SU-DHL-6 (cell line): Measurements from ENCODE around the gene GHRH.

ENCODE experiments used
- H2AFZ ChIP-seq: fragments of 200-600 bp; sonication (generic); 2 replicates; pipeline ENCODE4 v1.6.1; 2014; ENCODE audit warnings: low read depth, mild to moderate bottlenecking, moderate library complexity, mixed read lengths, antibody characterized with exemption, low read length; ENCODE audit not compliant: severe bottlenecking
- H3F3A ChIP-seq: fragments of 200-600 bp; shearing (Covaris generic); 2 replicates; pipeline ENCODE4 v1.6.0; 2016; ENCODE audit warnings: antibody characterized with exemption, mild to moderate bottlenecking; ENCODE audit not compliant: insufficient read depth
- H3K27ac ChIP-seq: fragments of 200-600 bp; sonication (generic); 2 replicates; pipeline ENCODE4 v1.5.1; 2016; ENCODE audit warnings: low read depth, mild to moderate bottlenecking, low read length, moderate library complexity, mixed read lengths
- H3K27me3 ChIP-seq: fragments of 200-600 bp; sonication (generic), shearing (Covaris generic); 2 replicates; pipeline ENCODE4 v1.6.0; 2014; ENCODE audit warnings: mild to moderate bottlenecking, low read length
- H3K36me3 ChIP-seq: fragments of 200-600 bp; sonication (generic); 2 replicates; pipeline ENCODE4 v1.6.1; 2014; ENCODE audit warnings: mild to moderate bottlenecking, low read length, mixed read lengths
- H3K4me2 ChIP-seq: fragments of 300-600, 200-600 bp; shearing (Covaris generic), sonication (generic); 2 replicates; pipeline ENCODE4 v1.6.0; 2014; ENCODE audit warnings: low read length, low read depth, mild to moderate bottlenecking; ENCODE audit not compliant: poor library complexity, severe bottlenecking
- H3K4me3 ChIP-seq: fragments of 200-600 bp; sonication (generic); 2 replicates; pipeline ENCODE4 v1.5.1; 2014; ENCODE audit warnings: antibody characterized with exemption, low read length, mild to moderate bottlenecking, mixed read lengths; ENCODE audit not compliant: insufficient read depth, poor library complexity, severe bottlenecking
- H3K79me2 ChIP-seq: fragments of 200-600 bp; sonication (generic); 2 replicates; pipeline ENCODE4 v1.6.1; 2014; ENCODE audit warnings: mild to moderate bottlenecking, low read length, moderate library complexity; ENCODE audit not compliant: insufficient read depth
- H3K9ac ChIP-seq: fragments of 200-600 bp; sonication (generic); 2 replicates; pipeline ENCODE4 v1.7.0; 2014; ENCODE audit warnings: mild to moderate bottlenecking, low read length
- H3K9me2 ChIP-seq: fragments of 200-600 bp; sonication (generic); replicated peaks from 2 replicates; pipeline ENCODE4 v1.6.1; 2014; ENCODE audit warnings: low read length; ENCODE audit not compliant: insufficient read depth
- H3K9me3 ChIP-seq: fragments of 200-600 bp; sonication (generic); 2 replicates; pipeline ENCODE4 v1.6.1; 2014; ENCODE audit warnings: low read length, mixed read lengths; ENCODE audit not compliant: insufficient read depth
- H4K20me1 ChIP-seq: fragments of 200-600 bp; sonication (generic); 2 replicates; pipeline ENCODE4 v1.6.1; 2014; ENCODE audit warnings: low read depth, mild to moderate bottlenecking, antibody characterized with exemption, low read length, moderate library complexity, mixed read lengths
- EZH2phosphoT487 ChIP-seq: fragments of 200-600 bp; sonication (generic), shearing (Covaris generic); conservative IDR thresholded peaks from 2 replicates; pipeline ENCODE4 v1.6.1; 2018; ENCODE audit warnings: mild to moderate bottlenecking, antibody characterized with exemption, low read length, moderate library complexity, mixed read lengths
- TF ChIP-seq, protein P1 (sequence below): fragments of 200-600 bp; sonication (generic); IDR thresholded peaks from one replicate; pipeline ENCODE4 v1.5.1; 2017; ENCODE audit warnings: antibody characterized with exemption, mild to moderate bottlenecking, low read length, moderate library complexity; ENCODE audit not compliant: insufficient read depth, poor library complexity, severe bottlenecking

Gene GHRH

DNA sequence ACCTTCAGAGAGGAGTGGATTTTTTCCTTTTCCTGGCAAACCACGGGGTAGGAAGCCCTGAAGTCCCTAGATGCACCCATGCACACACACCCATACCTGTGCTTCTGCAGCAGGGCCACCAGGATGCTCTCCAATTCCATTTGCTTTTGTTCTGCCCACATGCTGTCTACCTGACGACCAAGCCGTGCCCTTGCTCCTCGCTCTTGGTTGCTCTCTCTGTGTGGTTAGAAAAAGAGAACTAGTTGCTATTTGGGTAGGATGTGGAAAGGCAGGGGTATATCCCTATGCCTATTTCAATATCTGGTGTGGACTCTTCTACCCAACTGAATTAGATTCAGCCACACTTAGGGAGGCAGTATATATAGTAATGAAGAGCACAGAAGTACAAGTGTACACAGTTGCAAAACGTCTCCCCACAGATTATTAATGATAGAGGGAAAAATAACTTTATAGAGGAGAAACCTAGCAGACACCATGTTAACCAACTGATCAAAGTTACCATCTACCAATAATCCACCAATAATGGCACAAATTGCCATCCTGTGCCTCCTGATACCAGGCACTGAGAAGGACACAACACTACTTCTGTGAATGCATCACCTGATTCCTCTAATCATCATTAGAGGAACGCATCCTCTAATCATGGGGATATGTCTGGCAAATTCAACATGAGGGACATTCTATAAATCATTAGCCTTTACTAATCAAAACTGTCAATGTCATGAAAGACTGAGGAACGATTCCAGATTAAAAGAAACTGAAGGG lies 7.3 kb downstream of the GHRH start:
- Histone ChIP-seq H4K20me1 (no peaks in the 10 kb centered on the region), H3K9me3 (no peaks in the 10 kb centered on the region), H3F3A (no peaks in the 10 kb centered on the region), H3K36me3 (no peaks in the 10 kb centered on the region), H3K4me3 (no peak overlapping the region), H3K9ac (no peak overlapping the region), H3K27ac (no peak overlapping the region), H3K79me2 (no peaks in the 10 kb centered on the region), H3K4me2 (no peak overlapping the region), H3K27me3 (no peaks in the 10 kb centered on the region; the same call in 1 of the 2 replicates), H3K9me2 (no peaks in the 10 kb centered on the region), H2AFZ (no peak overlapping the region)
- no peak for TF ChIP-seq EZH2phosphoT487
- TF ChIP-seq, protein P1, sequence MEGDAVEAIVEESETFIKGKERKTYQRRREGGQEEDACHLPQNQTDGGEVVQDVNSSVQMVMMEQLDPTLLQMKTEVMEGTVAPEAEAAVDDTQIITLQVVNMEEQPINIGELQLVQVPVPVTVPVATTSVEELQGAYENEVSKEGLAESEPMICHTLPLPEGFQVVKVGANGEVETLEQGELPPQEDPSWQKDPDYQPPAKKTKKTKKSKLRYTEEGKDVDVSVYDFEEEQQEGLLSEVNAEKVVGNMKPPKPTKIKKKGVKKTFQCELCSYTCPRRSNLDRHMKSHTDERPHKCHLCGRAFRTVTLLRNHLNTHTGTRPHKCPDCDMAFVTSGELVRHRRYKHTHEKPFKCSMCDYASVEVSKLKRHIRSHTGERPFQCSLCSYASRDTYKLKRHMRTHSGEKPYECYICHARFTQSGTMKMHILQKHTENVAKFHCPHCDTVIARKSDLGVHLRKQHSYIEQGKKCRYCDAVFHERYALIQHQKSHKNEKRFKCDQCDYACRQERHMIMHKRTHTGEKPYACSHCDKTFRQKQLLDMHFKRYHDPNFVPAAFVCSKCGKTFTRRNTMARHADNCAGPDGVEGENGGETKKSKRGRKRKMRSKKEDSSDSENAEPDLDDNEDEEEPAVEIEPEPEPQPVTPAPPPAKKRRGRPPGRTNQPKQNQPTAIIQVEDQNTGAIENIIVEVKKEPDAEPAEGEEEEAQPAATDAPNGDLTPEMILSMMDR = no peak

GRCh38 chr20:37253087-37253486 lies 8.5 kb downstream of the GHRH start:
- no peak overlapping the region for H3K4me3 ChIP-seq
- H3K9ac ChIP-seq = no peak overlapping the region
- no peaks in the 10 kb centered on the region for H3K9me2 ChIP-seq
- no peak for TF ChIP-seq EZH2phosphoT487
- TF ChIP-seq, protein P1 = no peak
- no peaks in the 10 kb centered on the region for H4K20me1 ChIP-seq
- H3K4me2 ChIP-seq = no peak overlapping the region
- no peaks in the 10 kb centered on the region for H3K9me3 ChIP-seq
- H3K36me3 ChIP-seq = no peaks in the 10 kb centered on the region
- no peaks in the 10 kb centered on the region for H3F3A ChIP-seq
- H3K27ac ChIP-seq = no peak overlapping the region
- H3K27me3 ChIP-seq = no peaks in the 10 kb centered on the region
- H3K79me2 ChIP-seq = no peaks in the 10 kb centered on the region
- no peak overlapping the region for H2AFZ ChIP-seq

- TF ChIP-seq, protein P1 = no peak
- no peak for TF ChIP-seq EZH2phosphoT487
- no peak overlapping the region for H3K9ac ChIP-seq
- H3K36me3 ChIP-seq = no peaks in the 10 kb centered on the region
- no peaks in the 10 kb centered on the region for H3K27me3 ChIP-seq
- H3K4me2 ChIP-seq = no peak overlapping the region
- H3F3A ChIP-seq = no peaks in the 10 kb centered on the region
- no peak overlapping the region for H3K4me3 ChIP-seq
- no peaks in the 10 kb centered on the region for H3K9me3 ChIP-seq
- H3K27ac ChIP-seq = no peak overlapping the region
- H4K20me1 ChIP-seq = no peaks in the 10 kb centered on the region
- H3K79me2 ChIP-seq = no peaks in the 10 kb centered on the region
- no peaks in the 10 kb centered on the region for H3K9me2 ChIP-seq
- H2AFZ ChIP-seq = no peak overlapping the region
These were observed 9.7 kb downstream of the GHRH start for GRCh38 chr20:37251825-37252477.
